ENCODE data around the gene LSP1. TPM values are rescaled to one million over a fixed set of nuclear protein-coding genes. Genes with fewer than 3 reads are reported as not detected.

Gene LSP1
- total and polyA plus RNA-seq, 2 of the 13 experiments (the other 11 are each of a cell fraction or from before 2014, with no cell fraction given) = 0.59 to 1.00 TPM

DNA sequence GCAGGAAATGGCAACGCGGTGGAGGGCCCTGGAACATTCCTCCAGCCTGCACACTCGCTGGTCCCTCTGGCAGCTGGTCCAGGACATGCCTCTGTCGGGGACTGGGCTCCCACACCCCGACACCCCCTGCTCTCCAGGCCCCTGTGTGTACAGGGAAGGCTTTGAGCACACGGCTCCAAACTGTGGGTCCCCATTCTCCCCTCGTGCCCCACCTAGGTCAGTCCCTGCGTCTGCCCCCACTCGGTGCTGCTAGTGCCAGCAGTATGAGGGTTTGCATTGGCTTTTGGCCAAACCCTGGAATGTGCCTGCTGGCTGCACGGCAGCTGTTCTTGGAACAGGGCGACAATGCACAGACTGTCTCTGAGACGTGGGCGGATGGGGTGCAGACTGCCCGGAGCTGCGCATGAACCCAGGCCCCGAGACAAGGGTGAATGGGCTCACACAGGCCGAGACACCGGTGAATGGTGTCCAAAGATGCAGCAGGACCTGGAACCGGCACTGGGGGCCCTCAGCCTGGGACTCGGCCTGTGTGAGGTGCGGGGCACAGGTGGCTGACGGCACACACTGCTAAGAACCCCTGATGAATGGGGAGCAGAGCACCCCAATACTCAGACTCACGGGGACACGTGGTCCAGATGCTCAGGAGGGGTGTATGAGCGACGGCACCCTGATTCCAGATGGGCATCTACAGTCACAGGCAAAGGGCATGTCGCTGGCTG is 25.6 kb upstream of the LSP1 start (continued):
- TF ChIP-seq HMG20A (CRISPR knock-in tag; IDR thresholded peaks at IDR 0.05; ENCODE audit: borderline replicate concordance) = peak; percentile 42; the same call in 1 of the 2 replicates
- TF ChIP-seq, protein P1, sequence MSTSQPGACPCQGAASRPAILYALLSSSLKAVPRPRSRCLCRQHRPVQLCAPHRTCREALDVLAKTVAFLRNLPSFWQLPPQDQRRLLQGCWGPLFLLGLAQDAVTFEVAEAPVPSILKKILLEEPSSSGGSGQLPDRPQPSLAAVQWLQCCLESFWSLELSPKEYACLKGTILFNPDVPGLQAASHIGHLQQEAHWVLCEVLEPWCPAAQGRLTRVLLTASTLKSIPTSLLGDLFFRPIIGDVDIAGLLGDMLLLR (CRISPR knock-in tag; IDR thresholded peaks at IDR 0.05) = peak; percentile 24; the same call in 1 of the 2 replicates
- TF ChIP-seq, protein P2, sequence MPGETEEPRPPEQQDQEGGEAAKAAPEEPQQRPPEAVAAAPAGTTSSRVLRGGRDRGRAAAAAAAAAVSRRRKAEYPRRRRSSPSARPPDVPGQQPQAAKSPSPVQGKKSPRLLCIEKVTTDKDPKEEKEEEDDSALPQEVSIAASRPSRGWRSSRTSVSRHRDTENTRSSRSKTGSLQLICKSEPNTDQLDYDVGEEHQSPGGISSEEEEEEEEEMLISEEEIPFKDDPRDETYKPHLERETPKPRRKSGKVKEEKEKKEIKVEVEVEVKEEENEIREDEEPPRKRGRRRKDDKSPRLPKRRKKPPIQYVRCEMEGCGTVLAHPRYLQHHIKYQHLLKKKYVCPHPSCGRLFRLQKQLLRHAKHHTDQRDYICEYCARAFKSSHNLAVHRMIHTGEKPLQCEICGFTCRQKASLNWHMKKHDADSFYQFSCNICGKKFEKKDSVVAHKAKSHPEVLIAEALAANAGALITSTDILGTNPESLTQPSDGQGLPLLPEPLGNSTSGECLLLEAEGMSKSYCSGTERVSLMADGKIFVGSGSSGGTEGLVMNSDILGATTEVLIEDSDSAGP (CRISPR knock-in tag; IDR thresholded peaks at IDR 0.05; ENCODE audit: borderline replicate concordance) = peak; percentile 67
- TF ChIP-seq SAP130 (CRISPR knock-in tag; IDR thresholded peaks at IDR 0.05; ENCODE audit: low read depth) = peak; percentile 23; the same call in 1 of the 2 replicates
- TF ChIP-seq, protein P3, sequence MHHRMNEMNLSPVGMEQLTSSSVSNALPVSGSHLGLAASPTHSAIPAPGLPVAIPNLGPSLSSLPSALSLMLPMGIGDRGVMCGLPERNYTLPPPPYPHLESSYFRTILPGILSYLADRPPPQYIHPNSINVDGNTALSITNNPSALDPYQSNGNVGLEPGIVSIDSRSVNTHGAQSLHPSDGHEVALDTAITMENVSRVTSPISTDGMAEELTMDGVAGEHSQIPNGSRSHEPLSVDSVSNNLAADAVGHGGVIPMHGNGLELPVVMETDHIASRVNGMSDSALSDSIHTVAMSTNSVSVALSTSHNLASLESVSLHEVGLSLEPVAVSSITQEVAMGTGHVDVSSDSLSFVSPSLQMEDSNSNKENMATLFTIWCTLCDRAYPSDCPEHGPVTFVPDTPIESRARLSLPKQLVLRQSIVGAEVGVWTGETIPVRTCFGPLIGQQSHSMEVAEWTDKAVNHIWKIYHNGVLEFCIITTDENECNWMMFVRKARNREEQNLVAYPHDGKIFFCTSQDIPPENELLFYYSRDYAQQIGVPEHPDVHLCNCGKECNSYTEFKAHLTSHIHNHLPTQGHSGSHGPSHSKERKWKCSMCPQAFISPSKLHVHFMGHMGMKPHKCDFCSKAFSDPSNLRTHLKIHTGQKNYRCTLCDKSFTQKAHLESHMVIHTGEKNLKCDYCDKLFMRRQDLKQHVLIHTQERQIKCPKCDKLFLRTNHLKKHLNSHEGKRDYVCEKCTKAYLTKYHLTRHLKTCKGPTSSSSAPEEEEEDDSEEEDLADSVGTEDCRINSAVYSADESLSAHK (CRISPR knock-in tag; IDR thresholded peaks at IDR 0.05; ENCODE audit: borderline replicate concordance) = no peak
- TF ChIP-seq, protein P4, sequence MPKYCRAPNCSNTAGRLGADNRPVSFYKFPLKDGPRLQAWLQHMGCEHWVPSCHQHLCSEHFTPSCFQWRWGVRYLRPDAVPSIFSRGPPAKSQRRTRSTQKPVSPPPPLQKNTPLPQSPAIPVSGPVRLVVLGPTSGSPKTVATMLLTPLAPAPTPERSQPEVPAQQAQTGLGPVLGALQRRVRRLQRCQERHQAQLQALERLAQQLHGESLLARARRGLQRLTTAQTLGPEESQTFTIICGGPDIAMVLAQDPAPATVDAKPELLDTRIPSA (CRISPR knock-in tag; IDR thresholded peaks at IDR 0.05; ENCODE audit: borderline replicate concordance) = no peak
- no peak for TF ChIP-seq RNF2 (conservative IDR thresholded peaks at IDR 0.05; ENCODE audit: low read depth)
- TF ChIP-seq BRD4 (CRISPR knock-in tag; IDR thresholded peaks at IDR 0.05) = 0 out of 2 replicates have a peak, but pooled peaks have one; percentile 76
- TF ChIP-seq CEBPG (CRISPR knock-in tag; IDR thresholded peaks at IDR 0.05) = no peak
- TF ChIP-seq, protein P5, sequence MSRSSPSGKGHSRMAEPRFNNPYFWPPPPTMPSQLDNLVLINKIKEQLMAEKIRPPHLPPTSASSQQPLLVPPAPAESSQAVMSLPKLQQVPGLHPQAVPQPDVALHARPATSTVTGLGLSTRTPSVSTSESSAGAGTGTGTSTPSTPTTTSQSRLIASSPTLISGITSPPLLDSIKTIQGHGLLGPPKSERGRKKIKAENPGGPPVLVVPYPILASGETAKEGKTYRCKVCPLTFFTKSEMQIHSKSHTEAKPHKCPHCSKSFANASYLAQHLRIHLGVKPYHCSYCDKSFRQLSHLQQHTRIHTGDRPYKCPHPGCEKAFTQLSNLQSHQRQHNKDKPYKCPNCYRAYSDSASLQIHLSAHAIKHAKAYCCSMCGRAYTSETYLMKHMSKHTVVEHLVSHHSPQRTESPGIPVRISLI (CRISPR knock-in tag; IDR thresholded peaks at IDR 0.05; ENCODE audit: borderline replicate concordance) = no peak
- TF ChIP-seq ZSCAN31 (CRISPR knock-in tag; IDR thresholded peaks at IDR 0.05; ENCODE audit: low read depth) = no peak
- TF ChIP-seq SIX1 (CRISPR knock-in tag; IDR thresholded peaks at IDR 0.05; ENCODE audit: borderline replicate concordance) = no peak
- TF ChIP-seq, protein P6, sequence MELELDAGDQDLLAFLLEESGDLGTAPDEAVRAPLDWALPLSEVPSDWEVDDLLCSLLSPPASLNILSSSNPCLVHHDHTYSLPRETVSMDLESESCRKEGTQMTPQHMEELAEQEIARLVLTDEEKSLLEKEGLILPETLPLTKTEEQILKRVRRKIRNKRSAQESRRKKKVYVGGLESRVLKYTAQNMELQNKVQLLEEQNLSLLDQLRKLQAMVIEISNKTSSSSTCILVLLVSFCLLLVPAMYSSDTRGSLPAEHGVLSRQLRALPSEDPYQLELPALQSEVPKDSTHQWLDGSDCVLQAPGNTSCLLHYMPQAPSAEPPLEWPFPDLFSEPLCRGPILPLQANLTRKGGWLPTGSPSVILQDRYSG (CRISPR knock-in tag; IDR thresholded peaks at IDR 0.05) = no peak
- 0 out of 2 replicates have a peak, but pooled peaks have one; percentile 49 for TF ChIP-seq ZBTB3 (CRISPR knock-in tag; IDR thresholded peaks at IDR 0.05; ENCODE audit: borderline replicate concordance, low read depth)
- peak; percentile 66; the same call in 1 of the 2 replicates for TF ChIP-seq TARDBP (CRISPR knock-in tag; IDR thresholded peaks at IDR 0.05)
- TF ChIP-seq ZBTB8A (CRISPR knock-in tag; IDR thresholded peaks at IDR 0.05; ENCODE audit: borderline replicate concordance, low read depth) = no peak
- TF ChIP-seq ZIK1 (CRISPR knock-in tag; IDR thresholded peaks at IDR 0.05; ENCODE audit: borderline replicate concordance, low read depth) = no peak
- 0 out of 2 replicates have a peak, but pooled peaks have one; percentile 42 for TF ChIP-seq HOXD1 (CRISPR knock-in tag; IDR thresholded peaks at IDR 0.05)
- TF ChIP-seq, protein P7, sequence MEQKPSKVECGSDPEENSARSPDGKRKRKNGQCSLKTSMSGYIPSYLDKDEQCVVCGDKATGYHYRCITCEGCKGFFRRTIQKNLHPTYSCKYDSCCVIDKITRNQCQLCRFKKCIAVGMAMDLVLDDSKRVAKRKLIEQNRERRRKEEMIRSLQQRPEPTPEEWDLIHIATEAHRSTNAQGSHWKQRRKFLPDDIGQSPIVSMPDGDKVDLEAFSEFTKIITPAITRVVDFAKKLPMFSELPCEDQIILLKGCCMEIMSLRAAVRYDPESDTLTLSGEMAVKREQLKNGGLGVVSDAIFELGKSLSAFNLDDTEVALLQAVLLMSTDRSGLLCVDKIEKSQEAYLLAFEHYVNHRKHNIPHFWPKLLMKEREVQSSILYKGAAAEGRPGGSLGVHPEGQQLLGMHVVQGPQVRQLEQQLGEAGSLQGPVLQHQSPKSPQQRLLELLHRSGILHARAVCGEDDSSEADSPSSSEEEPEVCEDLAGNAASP (CRISPR knock-in tag; IDR thresholded peaks at IDR 0.05; ENCODE audit: borderline replicate concordance) = no peak; the same call in 1 of the 2 replicates
- no peak for TF ChIP-seq RFX5 (IDR thresholded peaks at IDR 0.05; ENCODE audit: low read depth, low read length)

Measured in HepG2 (cell line).